GM18858 (cell line): ENCODE measurements around the gene NAP1L1.

ENCODE experiments used
- ATAC-seq: cut with Tn5 transposase; IDR thresholded peaks from one replicate; pipeline ENCODE4 v1.9.1; 2021; ENCODE audit not compliant: unreplicated experiment

Gene NAP1L1

DNA sequence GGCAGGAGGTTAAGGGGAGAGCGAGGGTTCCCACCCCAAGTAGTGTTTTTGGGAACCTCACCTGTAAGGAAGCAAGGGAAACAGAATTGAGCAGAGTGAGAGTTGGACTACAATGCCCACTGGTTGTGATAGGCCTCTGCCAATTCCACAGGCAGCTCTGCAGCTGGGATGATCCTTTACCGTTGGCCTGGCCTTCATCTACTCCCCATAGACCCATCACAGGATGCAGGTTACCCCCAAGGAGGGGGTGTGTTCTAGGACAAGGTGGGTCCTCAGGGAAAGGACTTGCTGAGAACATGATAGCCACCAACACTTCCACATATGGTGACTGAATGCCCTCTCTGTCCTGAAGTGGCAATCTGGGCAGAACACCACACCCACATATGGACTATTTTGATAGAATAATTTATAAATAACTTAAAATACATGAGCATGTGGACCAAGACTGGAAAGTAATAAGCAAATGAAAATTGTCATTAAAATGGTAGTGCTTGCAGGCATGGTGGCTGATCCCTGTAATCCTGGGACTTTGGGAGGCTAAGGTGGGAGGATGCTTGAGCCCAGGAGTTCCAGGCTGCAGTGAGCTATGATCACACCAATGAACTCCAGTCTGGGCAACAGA is 61.3 kb downstream of the NAP1L1 start:
- no peak for ATAC-seq

- ATAC-seq, result no peak
These were observed 62.0 kb downstream of the NAP1L1 start for GRCh38 chr12:76022506-76022905.

- ATAC-seq, result no peak
These were observed 63.5 kb downstream of the NAP1L1 start for GRCh38 chr12:76020731-76021672.

DNA sequence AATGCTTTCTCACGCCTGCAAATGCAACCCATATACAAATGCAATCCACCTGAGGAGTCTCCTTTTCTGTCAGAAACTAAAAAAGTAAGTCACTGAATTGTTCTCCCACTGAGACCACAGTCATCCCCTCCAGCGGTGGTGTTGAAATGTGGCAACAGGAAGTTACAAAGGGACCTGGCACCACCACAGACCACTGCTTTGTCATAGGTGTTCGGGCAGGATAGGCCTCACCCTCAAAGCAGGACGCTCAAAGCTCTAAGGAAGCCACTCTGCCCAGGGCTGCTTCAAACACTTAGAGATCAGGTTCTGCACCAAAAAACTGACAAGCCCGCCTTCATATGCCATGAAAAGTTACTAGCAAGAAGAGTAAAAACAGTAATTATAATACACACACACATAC is 64.2 kb downstream of the NAP1L1 start:
- ATAC-seq, result no peak

GRCh38 chr12:76018672-76019071 is 65.8 kb downstream of the NAP1L1 start:
- ATAC-seq, result no peak

DNA sequence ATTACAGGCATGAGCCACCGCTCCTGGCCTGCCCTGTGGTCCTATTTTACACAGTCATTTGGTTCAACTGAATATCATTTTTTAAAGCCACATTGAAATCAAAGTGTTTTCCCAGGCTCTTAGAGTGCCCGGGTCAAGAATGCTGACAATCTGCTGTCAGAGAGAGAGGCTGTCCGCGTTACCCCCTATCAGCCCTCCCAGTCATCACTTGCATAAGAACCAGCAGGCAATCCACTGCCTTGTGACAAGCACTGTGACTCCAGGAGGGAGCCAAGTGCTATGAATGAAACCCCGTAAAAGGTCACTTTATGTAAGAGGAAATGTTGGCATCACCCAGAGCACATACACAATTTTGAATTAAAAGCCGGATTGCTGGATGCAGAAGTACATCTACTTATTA is 66.4 kb downstream of the NAP1L1 start:
- no peak for ATAC-seq

- ATAC-seq, result no peak
These were observed 70.5 kb downstream of the NAP1L1 start for GRCh38 chr12:76014007-76014406.

GRCh38 chr12:76013603-76014002 is 70.9 kb downstream of the NAP1L1 start:
- no peak for ATAC-seq

GRCh38 chr12:76012644-76013043 is 71.8 kb downstream of the NAP1L1 start:
- ATAC-seq, result no peak

GRCh38 chr12:76010732-76011458 is 73.6 kb downstream of the NAP1L1 start:
- ATAC-seq, result no peak

DNA sequence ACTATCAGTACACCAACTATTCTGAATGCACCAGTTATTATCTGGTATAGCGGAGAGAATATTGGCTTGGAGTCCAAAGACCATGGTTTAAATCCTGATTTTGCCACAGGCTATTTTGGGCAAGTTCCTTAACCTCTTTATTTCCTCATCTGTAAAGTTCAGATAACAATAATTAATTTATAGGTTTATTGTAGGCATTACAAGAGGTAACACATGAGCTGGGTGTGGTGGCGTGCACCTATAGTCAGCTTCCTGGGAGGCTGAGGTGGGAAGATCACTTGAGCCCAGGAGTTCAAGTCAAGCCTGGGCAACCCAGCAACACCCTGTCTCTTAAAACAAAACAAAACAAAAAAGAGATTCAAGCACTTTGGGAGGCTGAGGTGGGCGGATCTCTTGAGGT is 76.1 kb downstream of the NAP1L1 start:
- no peak for ATAC-seq

DNA sequence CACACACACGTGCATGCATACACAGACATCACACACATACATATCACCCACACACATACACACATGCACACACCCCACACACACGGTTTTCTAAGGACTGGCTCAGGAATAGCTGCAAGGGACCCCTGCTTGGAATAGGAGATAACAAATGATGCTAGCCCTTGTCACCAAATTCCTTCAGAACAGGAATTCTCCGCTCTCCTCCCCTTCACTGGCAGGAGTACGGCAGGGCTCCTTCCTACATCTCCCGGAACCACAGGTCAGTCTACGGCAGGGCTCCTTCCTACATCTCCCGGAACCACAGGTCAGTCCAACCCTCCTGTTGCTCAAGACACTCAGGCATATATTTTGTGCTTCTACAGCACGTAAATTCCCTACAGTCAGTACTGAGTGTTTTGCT is 76.8 kb downstream of the NAP1L1 start:
- no peak for ATAC-seq

- ATAC-seq, result no peak
These were observed 78.2 kb downstream of the NAP1L1 start for GRCh38 chr12:76006028-76006925.

DNA sequence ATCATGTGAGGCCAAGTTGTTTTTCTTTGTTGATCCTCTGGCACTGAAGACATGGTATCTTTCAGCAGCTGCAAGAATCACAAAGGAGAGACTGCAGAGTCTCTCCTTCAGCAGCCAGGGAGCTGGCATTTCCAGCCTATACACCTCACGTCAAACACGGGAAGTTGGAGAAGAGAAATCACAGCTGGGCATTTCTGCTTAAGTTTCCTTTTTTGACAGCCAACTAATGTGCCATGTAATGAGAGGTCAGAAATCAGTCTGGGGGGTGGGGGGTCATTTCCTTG is 81.2 kb downstream of the NAP1L1 start:
- no peak for ATAC-seq

- ATAC-seq, result no peak
These were observed 81.7 kb downstream of the NAP1L1 start for GRCh38 chr12:76002598-76003354.

- no peak for ATAC-seq
These were observed 86.0 kb downstream of the NAP1L1 start for GRCh38 chr12:75998292-75999063.

DNA sequence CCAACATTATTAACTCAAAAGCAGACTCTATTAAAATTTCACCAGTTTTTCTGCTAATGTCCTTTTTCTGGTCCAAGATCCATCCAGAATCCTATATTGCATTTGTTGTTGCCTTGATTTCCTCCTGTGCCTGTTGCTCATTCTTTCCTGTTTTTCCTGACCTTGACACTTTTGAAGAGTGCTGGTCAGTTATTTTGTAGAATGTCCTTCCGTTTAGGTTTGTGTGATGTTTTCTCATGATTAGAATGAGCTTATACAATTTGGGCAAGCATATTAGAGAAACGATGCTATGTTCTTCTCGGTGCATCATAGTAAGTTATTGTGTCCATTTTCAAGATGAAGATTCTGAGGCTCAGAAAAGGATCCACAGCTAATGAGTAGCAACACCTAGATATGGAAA is 86.8 kb downstream of the NAP1L1 start:
- no peak for ATAC-seq

DNA sequence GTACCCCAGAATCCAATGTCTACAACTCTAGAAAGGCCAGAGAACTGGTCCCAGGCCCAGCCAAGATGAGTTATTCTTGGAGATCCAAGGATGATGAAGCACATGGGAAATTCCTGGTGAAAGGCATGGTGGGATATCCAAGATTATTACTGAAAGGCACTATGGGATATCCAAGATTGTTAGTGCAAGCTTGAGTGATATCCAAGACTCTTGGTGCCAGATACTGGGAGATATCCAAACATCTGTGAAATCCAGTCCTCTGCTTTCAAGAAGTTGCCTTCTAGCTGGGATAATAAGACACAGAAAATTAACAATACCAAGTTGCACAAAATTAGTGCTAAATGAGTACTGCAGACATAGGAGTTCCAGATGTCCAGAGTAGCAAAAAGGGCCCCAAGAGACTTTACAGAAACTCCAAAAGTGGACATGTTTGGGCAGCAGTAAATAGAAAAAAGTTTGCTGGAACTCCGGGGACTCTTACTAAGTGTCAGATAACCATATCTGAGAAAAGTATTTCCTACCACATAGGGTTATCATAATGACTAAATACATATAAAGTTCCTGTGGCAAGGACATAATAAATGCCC is 87.5 kb downstream of the NAP1L1 start:
- no peak for ATAC-seq

GRCh38 chr12:75995691-75996090 is 88.8 kb downstream of the NAP1L1 start:
- ATAC-seq, result no peak
